Parathyroid adenoma (tissue), 2 donors: ENCODE results near the gene BBS9.

Source experiments
- H2AFZ ChIP-seq: fragments of 300-600 bp; sonication (generic); one replicate; pipeline ENCODE4 v1.7.0; 2017; ENCODE audit warnings: antibody characterized with exemption, mild to moderate bottlenecking
- H3K27ac ChIP-seq: fragments of 300-600 bp; sonication (generic); one replicate; pipeline ENCODE4 v1.7.0; 2017
- H3K27me3 ChIP-seq: fragments of 300-600 bp; sonication (generic); one replicate; pipeline ENCODE4 v1.7.0; 2017; ENCODE audit warnings: low read length; ENCODE audit not compliant: control insufficient read depth, insufficient read depth
- H3K36me3 ChIP-seq: fragments of 300-600 bp; sonication (generic); one replicate; pipeline ENCODE4 v1.7.0; 2017; ENCODE audit warnings: low read length; ENCODE audit not compliant: control insufficient read depth, insufficient read depth
- H3K4me1 ChIP-seq: fragments of 300-600 bp; sonication (generic); one replicate; pipeline ENCODE4 v1.7.0; 2017; ENCODE audit warnings: control low read depth
- H3K4me2 ChIP-seq: fragments of 300-600 bp; sonication (generic); one replicate; pipeline ENCODE4 v1.7.0; 2017; ENCODE audit warnings: low read length
- H3K4me3 ChIP-seq: fragments of 300-600 bp; sonication (generic); one replicate; pipeline ENCODE4 v1.7.0; 2017; ENCODE audit warnings: low read depth, low read length
- H3K79me2 ChIP-seq: fragments of 300-600 bp; sonication (generic); one replicate; pipeline ENCODE4 v1.7.0; 2017; ENCODE audit warnings: control low read depth
- H3K9ac ChIP-seq: fragments of 300-600 bp; sonication (generic); one replicate; pipeline ENCODE4 v1.7.0; 2017; ENCODE audit warnings: mild to moderate bottlenecking
- H3K9me3 ChIP-seq: fragments of 300-600 bp; sonication (generic); one replicate; pipeline ENCODE4 v1.7.0; 2017; ENCODE audit warnings: low read length; ENCODE audit not compliant: control insufficient read depth
- CTCF ChIP-seq: fragments of 300-600 bp; sonication (generic); IDR thresholded peaks from one replicate; pipeline ENCODE4 v1.7.0; 2017; ENCODE audit warnings: antibody characterized with exemption, mild to moderate bottlenecking
- donor health status: primary hyperparathyroidism.

BBS9 gene

GRCh38 chr7:33220231-33220630 lies 90.9 kb downstream of the BBS9 start:
- no peaks in the 10 kb centered on the region for H3K4me1 ChIP-seq
- no peak overlapping the region for H3K9ac ChIP-seq
- no peaks in the 10 kb centered on the region for H3K27me3 ChIP-seq
- no peak overlapping the region for H2AFZ ChIP-seq
- H3K36me3 ChIP-seq, result no peaks in the 10 kb centered on the region
- no peak overlapping the region for H3K27ac ChIP-seq
- no peak overlapping the region for H3K4me3 ChIP-seq
- H3K79me2 ChIP-seq, result no peaks in the 10 kb centered on the region
- no peaks in the 10 kb centered on the region for H3K9me3 ChIP-seq
- H3K4me2 ChIP-seq, result no peak overlapping the region
- no peak for TF ChIP-seq CTCF

GRCh38 chr7:33221390-33221789 lies 92.0 kb downstream of the BBS9 start:
- H2AFZ ChIP-seq, result no peak overlapping the region
- H3K36me3 ChIP-seq, result no peaks in the 10 kb centered on the region
- H3K9ac ChIP-seq, result no peak overlapping the region
- no peak overlapping the region for H3K4me3 ChIP-seq
- no peak overlapping the region for H3K4me2 ChIP-seq
- no peaks in the 10 kb centered on the region for H3K79me2 ChIP-seq
- no peaks in the 10 kb centered on the region for H3K4me1 ChIP-seq
- no peaks in the 10 kb centered on the region for H3K27me3 ChIP-seq
- TF ChIP-seq CTCF, result no peak
- H3K27ac ChIP-seq, result no peak overlapping the region
- H3K9me3 ChIP-seq, result no peaks in the 10 kb centered on the region

- TF ChIP-seq CTCF, result no peak
- H3K4me3 ChIP-seq, result no peak overlapping the region
Measured at GRCh38 chr7:33232632-33233145, 103.3 kb downstream of the BBS9 start.

GRCh38 chr7:33233659-33234058 lies 104.3 kb downstream of the BBS9 start:
- Histone ChIP-seq H3K27ac (no peak overlapping the region), H3K4me2 (no peak overlapping the region), H3K9me3 (no peaks in the 10 kb centered on the region), H3K79me2 (no peaks in the 10 kb centered on the region), H3K9ac (no peak overlapping the region), H3K4me1 (no peaks in the 10 kb centered on the region), H2AFZ (no peak overlapping the region), H3K27me3 (no peaks in the 10 kb centered on the region), H3K36me3 (no peaks in the 10 kb centered on the region), H3K4me3 (no peak overlapping the region)
- TF ChIP-seq CTCF, result no peak

More at GRCh38 chr7:33232632-33233145, 103.3 kb downstream of the BBS9 start:
- Histone ChIP-seq H3K4me1 (no peaks in the 10 kb centered on the region), H3K36me3 (no peaks in the 10 kb centered on the region), H3K27me3 (no peaks in the 10 kb centered on the region), H3K9ac (no peak overlapping the region), H3K9me3 (no peaks in the 10 kb centered on the region), H2AFZ (no peak overlapping the region), H3K27ac (no peak overlapping the region), H3K4me2 (no peak overlapping the region), H3K79me2 (no peaks in the 10 kb centered on the region)

GRCh38 chr7:33237036-33237435 lies 107.7 kb downstream of the BBS9 start:
- Histone ChIP-seq H3K4me2 (no peak overlapping the region), H3K9ac (no peak overlapping the region), H3K36me3 (no peaks in the 10 kb centered on the region), H3K4me1 (no peaks in the 10 kb centered on the region), H2AFZ (no peak overlapping the region), H3K27me3 (no peaks in the 10 kb centered on the region), H3K9me3 (no peaks in the 10 kb centered on the region), H3K4me3 (no peak overlapping the region), H3K79me2 (no peaks in the 10 kb centered on the region), H3K27ac (no peak overlapping the region)
- TF ChIP-seq CTCF, result no peak
